Naive thymus-derived CD8-positive, alpha-beta T cell (primary cell): ENCODE measurements around the gene FAM47C. TPM values are rescaled to one million over a fixed set of nuclear protein-coding genes. Genes with fewer than 3 reads are reported as not detected.
"Not testable (repeated sequence)": the region's sequence is repeated elsewhere in the genome, so short reads cannot be mapped to it uniquely, and the experiment has no call there.

Experiments used
- ATAC-seq, 2 donors: fragments of 150-1000 bp; cut with Tn5 transposase in 1 of 2; sonication (Bioruptor Pico), chemical (Tn5 transposase) in 1 of 2; 1 replicate in 1 of 2; 2 replicates in 1 of 2; pipeline ENCODE4 v1.10.0; 2021; ENCODE audit warnings: mild to moderate bottlenecking in 2 of 2, moderate library complexity in 2 of 2
- POLR2A ChIA-PET: fragments of 350-600 bp; sonication (Branson Sonifier 250); formaldehyde crosslinking; loops from one replicate; lab custom pipeline; 2021; ENCODE audit warnings: antibody characterized with exemption; lab: Charles Lee
- DNase-seq, 10 donors: peaks; one replicate each; pipeline versions ENCODE4 v3.0.0 to v3.0.0-alpha.2; 2020 to 2022
- H3K27ac Mint-ChIP-seq, 10 donors: one replicate each; pipeline ENCODE4 v1.8.0; 2020 to 2022; ENCODE audit warnings: mild to moderate bottlenecking in 10 of 10, mixed read lengths in 10 of 10, moderate library complexity in 4 of 10, inconsistent platforms in 1 of 10
- H3K27me3 Mint-ChIP-seq, 5 donors: one replicate each; pipeline ENCODE4 v1.8.0; 2021 to 2022; ENCODE audit warnings: mixed read lengths in 5 of 5
- H3K36me3 Mint-ChIP-seq, 3 donors: one replicate each; pipeline ENCODE4 v1.8.0; 2020 to 2022; ENCODE audit warnings: mixed read lengths in 3 of 3, mild to moderate bottlenecking in 2 of 3, inconsistent platforms in 1 of 3
- H3K4me1 Mint-ChIP-seq, 4 donors: one replicate each; pipeline ENCODE4 v1.8.0; 2021 to 2022; ENCODE audit warnings: mixed read lengths in 4 of 4
- H3K4me3 Mint-ChIP-seq, 10 donors: one replicate each; pipeline ENCODE4 v1.8.0; 2020 to 2022; ENCODE audit warnings: mild to moderate bottlenecking in 10 of 10, mixed read lengths in 10 of 10, moderate library complexity in 6 of 10, inconsistent platforms in 1 of 10
- H3K9me3 Mint-ChIP-seq, 9 donors: one replicate each; pipeline ENCODE4 v1.8.0; 2020 to 2022; ENCODE audit warnings: mixed read lengths in 9 of 9, mild to moderate bottlenecking in 3 of 9, inconsistent platforms in 1 of 9, moderate library complexity in 1 of 9
- polyA plus RNA-seq, 3 donors: library from polyadenylated mRNA; unstranded; fragments of 300-500 nt; fragmentation: Illumina TruSeq; gene quantifications; one replicate each; pipeline ENCODE4 v1.2.3, GENCODE V29; 2021
- total RNA-seq, 8 experiments: library from RNA in 2 of 8; stranded (reverse) in 2 of 8; gene quantifications; one replicate each; pipeline ENCODE4 v1.2.3 and lab custom pipeline; 2021 to 2026

The FAM47C gene
- total and polyA plus RNA-seq, 5 experiments from 2014 or later = not detected

GRCh38 chrX:37034260-37034659 lies 26.1 kb downstream of the FAM47C start:
- H3K4me1 Mint-ChIP-seq, H3K27ac Mint-ChIP-seq, H3K4me3 Mint-ChIP-seq, ATAC-seq, H3K36me3 Mint-ChIP-seq, DNase-seq, POLR2A ChIA-PET, H3K27me3 Mint-ChIP-seq: not testable (repeated sequence)
- peaks cover 0 to 15% (median 0%) of the 10 kb centered on the region in 9 donors for H3K9me3 Mint-ChIP-seq

GRCh38 chrX:37036674-37037220 lies 28.6 kb downstream of the FAM47C start:
- DNase-seq = not testable (repeated sequence)

GRCh38 chrX:37038814-37039213 lies 30.6 kb downstream of the FAM47C start:
- H3K36me3 Mint-ChIP-seq, POLR2A ChIA-PET, H3K9me3 Mint-ChIP-seq: not testable (repeated sequence)

More at GRCh38 chrX:37036674-37037220, 28.6 kb downstream of the FAM47C start:
- H3K36me3 Mint-ChIP-seq, H3K27me3 Mint-ChIP-seq, POLR2A ChIA-PET, H3K4me3 Mint-ChIP-seq, H3K4me1 Mint-ChIP-seq, ATAC-seq, H3K9me3 Mint-ChIP-seq, H3K27ac Mint-ChIP-seq: not testable (repeated sequence)

GRCh38 chrX:37042956-37043885 lies 35.1 kb downstream of the FAM47C start:
- H3K27me3 Mint-ChIP-seq, H3K4me1 Mint-ChIP-seq, POLR2A ChIA-PET, H3K36me3 Mint-ChIP-seq, H3K9me3 Mint-ChIP-seq, H3K4me3 Mint-ChIP-seq, ATAC-seq, DNase-seq, H3K27ac Mint-ChIP-seq: not testable (repeated sequence)

More at GRCh38 chrX:37038814-37039213, 30.6 kb downstream of the FAM47C start:
- DNase-seq, H3K4me3 Mint-ChIP-seq, H3K27me3 Mint-ChIP-seq, ATAC-seq, H3K4me1 Mint-ChIP-seq, H3K27ac Mint-ChIP-seq: not testable (repeated sequence)

- Mint-ChIP-seq H3K4me1 (no peaks in the 10 kb centered on the region), H3K9me3 (peaks cover 0 to 3% (median 0%) of the 10 kb centered on the region in 9 donors), H3K36me3 (no peaks in the 10 kb centered on the region), H3K4me3 (no peak overlapping the region), H3K27me3 (no peaks in the 10 kb centered on the region), H3K27ac (no peak overlapping the region)
- DNase-seq = no peak
- no peak for ATAC-seq
- POLR2A ChIA-PET = no interaction called here
Measured at GRCh38 chrX:37047776-37048175, 39.6 kb downstream of the FAM47C start.

GRCh38 chrX:37057572-37057971 lies 49.4 kb downstream of the FAM47C start:
- ATAC-seq, H3K27ac Mint-ChIP-seq, H3K36me3 Mint-ChIP-seq, DNase-seq, POLR2A ChIA-PET, H3K27me3 Mint-ChIP-seq, H3K9me3 Mint-ChIP-seq, H3K4me1 Mint-ChIP-seq, H3K4me3 Mint-ChIP-seq: not testable (repeated sequence)

GRCh38 chrX:37060999-37061398 lies 52.8 kb downstream of the FAM47C start:
- Mint-ChIP-seq H3K36me3 (no peaks in the 10 kb centered on the region), H3K9me3 (peaks cover 0 to 4% (median 0%) of the 10 kb centered on the region in 9 donors), H3K4me3 (no peak overlapping the region), H3K27me3 (no peaks in the 10 kb centered on the region), H3K27ac (no peak overlapping the region), H3K4me1 (no peaks in the 10 kb centered on the region)
- DNase-seq = no peak
- ATAC-seq = no peak
- POLR2A ChIA-PET = no interaction called here
